Measurements from ENCODE around the gene DCBLD1.
"Not testable (repeated sequence)": the region's sequence is repeated elsewhere in the genome, so short reads cannot be mapped to it uniquely, and the experiment has no call there.

The DCBLD1 gene

DNA sequence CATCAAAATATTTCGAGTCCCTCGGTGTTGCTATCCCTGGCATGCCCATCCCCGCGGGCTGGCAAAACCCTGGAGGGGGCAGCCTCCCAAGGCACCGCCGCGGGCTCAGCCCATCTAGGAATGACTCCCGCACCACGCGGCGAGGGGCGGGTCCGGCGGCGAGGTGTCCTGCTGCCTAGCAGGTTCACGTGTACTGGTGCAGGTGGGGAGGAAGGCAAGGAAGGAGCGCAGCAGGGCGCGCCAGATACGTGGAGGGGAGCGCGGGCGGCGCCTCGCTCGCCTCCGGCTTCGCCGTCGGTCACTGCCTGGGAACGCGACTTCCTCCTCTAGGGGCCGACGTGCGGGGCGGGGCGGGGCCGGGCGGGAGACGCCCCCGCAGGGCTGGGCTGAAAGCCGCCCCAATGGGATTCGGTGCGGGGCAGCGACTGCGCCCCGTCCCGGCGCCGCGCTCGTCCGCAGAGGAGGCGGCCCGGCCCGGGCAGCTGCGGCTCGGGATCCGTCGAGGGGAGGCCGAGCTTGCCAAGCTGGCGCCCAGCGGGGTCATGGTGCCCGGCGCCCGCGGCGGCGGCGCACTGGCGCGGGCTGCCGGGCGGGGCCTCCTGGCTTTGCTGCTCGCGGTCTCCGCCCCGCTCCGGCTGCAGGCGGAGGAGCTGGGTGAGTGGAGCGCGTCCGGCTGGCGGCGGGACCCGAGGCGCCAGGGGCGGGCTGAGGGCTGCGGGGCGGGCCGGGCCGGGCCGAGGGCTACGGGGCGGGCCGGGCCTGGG, at the start of gene DCBLD1:
DCBLD1 (plus strand) TSS at position 435 of the 764 bp plus-strand sequence; CDS start at position 543, 108 bp downstream.
- peak within 1 kb of the TSS; percentile 74 for H3K27ac ChIP-seq
- DNase-seq (ENCODE audit: low read depth, low spot score): peak; percentile 65

DNA sequence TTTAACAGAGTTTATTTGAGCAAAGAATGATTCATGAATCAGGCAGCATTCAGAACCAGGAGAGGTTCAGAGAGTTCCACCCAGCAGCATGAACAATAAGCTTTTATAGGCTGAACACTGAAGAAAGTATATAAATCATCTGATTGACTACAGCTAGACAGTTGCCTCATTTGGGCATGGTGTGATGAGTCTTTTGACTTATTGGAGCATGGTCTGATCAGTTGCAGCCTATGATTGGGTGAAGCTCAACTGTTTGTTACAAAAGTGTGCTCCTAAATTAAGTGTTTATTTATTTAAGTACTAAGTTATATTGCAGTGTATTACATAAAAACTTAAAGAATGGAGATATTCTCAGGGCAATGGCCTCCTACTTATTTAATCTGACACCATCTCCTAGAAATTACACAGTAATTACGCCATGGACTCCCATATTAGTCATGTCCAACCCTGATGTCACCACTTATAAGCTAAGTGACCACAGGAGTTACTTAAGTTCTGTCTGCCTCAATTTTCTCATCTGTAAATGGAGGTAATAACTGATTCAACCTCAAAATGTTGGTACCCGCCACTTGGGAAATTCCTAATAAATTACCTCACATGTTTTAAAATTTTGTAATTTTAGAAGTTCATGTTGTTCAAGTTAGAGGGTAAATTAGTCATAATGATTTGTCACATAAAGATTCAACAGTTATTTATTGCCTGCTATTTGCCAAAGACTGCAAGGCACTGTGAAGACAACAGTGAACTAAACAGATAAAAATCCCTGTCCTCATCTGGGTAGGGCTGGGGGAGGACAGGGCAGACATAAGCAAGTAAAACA, 41.6 kb upstream of the DCBLD1 start:
- peak; percentile 97 for DNase-seq (ENCODE audit: low read depth, low spot score)
- H3K27ac ChIP-seq: peak overlapping the region; percentile 98

DNA sequence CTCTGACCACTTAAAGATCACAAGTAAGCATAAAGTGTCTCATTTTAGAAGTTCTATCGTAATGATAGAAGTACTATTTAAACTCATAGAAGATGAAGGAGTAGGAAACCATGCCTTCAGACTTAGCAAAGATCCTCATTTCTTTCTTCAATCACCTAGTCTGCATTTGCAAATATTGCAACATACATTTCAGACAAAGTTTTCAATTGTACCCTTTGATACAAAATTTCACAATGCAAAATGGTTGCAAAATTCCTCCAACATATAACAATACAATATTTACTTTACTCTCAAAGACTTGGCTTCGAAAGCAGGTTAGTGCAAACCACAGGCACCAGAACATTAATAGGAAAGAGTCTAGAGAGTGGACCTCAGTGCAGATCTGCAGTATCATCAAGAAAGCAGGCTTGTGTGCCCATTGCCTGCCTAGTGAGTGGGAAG, 40.6 kb upstream of the DCBLD1 start:
- peak overlapping the region; percentile 98 for H3K27ac ChIP-seq
- peak; percentile 73 for DNase-seq (ENCODE audit: low read depth, low spot score)

DNA sequence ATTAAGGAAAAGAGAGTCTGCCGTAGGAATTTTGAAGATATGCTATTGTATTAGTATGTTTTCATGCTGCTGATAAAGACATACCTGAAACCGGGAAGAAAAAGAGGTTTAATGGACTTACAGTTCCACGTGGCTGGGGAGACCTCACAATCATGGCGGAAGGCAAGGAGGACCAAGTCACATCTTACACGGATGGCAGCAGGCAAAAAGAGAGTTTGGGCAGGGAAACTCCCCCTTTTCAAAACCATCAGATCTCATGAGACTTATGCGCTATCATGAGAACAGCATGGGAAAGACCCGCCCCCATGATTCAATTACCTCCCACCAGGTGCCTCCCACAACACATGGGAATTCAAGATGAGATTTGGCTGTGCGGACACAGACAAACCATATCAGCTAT, 40.2 kb upstream of the DCBLD1 start:
- not testable (repeated sequence) for DNase-seq (ENCODE audit: low read depth, low spot score)
- H3K27ac ChIP-seq: peak overlapping the region; percentile 98

DNA sequence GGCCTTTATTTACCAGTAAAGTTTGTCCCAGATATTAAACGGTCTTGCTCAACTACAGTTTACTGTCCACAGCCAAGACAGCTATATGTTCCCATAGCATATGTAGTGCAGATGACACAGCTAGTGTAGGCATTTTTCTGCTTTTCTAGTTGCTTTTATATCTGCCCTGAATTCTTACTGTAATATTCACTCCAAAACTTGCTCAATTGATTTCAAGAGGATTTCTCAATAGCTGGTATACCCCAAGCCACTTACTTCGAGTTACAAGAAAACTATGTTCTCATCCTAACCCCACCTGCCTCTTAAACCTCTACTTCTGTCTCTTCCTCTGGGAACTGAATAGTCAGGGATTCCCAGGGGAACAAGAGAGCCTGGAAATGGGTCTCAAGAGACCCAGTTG, 37.9 kb upstream of the DCBLD1 start:
- H3K27ac ChIP-seq: no peak overlapping the region
- DNase-seq (ENCODE audit: low read depth, low spot score): no peak

DNA sequence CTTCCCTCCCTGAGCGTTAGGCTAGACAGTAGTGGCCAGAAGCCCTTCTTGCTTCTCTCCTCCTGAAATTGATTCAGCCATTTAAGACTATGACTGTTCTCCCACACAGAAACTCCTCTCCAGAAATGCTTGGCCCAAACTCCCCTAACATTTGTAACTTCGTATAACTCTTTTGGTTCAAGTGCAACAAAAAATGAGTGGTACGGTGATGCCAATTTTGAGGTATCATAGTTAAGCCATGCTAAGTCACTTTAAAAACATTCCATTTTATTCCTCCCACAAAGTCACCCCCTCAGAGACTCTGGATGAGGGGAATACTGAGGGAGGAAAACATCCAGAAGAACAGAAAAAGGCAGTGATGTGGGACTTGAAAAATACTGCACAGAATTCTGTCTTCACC, 35.6 kb upstream of the DCBLD1 start:
- DNase-seq (ENCODE audit: low read depth, low spot score): no peak
- H3K27ac ChIP-seq: no peak overlapping the region

DNA sequence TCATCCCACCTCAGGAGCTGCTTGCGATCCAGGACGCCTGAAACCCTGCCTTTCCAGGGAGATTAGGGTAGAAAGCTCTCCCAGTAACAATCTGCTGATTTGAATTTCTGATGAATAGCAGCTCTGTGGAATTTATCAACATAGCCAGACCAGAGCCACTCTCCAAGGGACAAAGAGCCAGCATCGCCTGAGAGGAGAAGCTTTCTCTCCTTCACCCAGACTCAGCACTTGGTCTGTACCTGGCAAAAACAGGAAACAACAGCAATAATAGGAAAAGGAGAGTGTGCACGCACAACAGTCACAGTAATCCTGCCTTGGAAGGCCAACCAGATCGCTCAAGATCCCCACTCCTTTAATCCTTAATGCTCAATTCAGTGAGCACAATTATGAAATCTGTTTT, 34.5 kb upstream of the DCBLD1 start:
- no peak for DNase-seq (ENCODE audit: low read depth, low spot score)
- H3K27ac ChIP-seq: peak overlapping the region; percentile 93

DNA sequence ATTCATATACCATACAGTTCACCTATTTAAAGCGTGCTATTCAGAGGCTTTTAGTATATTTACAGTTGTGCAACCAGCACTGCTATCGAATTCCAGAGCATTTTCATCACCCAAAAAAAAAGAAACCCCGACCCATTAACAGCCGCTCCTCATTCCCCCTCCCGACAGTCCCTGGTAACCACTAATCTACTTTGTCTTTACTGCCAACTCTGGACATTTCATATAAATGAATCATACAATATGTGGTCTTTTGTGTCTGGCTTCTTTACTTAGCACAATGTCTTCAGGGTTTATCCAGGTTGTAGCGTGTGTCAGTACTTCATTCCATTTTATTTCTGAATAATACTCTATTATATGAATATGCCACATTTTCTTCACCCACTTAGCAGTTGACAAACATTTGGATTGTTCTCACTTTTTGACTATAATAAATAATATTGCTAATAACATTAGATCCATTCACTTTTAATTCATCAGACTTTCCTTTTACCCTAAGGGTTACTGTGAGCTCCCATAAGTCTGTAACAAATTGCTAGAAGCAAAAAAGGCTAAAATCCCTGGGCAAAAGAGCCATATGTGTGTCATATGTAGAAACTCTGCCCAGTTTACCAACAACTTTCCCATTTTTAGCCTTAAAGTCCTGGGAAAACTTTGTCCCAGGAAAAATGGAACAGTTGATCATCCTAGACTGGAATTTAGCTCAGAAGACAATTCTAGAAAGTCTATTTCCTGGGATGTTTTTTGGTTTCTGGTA, 33.6 kb upstream of the DCBLD1 start:
- DNase-seq (ENCODE audit: low read depth, low spot score): peak; percentile 73
- H3K27ac ChIP-seq: peak overlapping the region; percentile 93

DNA sequence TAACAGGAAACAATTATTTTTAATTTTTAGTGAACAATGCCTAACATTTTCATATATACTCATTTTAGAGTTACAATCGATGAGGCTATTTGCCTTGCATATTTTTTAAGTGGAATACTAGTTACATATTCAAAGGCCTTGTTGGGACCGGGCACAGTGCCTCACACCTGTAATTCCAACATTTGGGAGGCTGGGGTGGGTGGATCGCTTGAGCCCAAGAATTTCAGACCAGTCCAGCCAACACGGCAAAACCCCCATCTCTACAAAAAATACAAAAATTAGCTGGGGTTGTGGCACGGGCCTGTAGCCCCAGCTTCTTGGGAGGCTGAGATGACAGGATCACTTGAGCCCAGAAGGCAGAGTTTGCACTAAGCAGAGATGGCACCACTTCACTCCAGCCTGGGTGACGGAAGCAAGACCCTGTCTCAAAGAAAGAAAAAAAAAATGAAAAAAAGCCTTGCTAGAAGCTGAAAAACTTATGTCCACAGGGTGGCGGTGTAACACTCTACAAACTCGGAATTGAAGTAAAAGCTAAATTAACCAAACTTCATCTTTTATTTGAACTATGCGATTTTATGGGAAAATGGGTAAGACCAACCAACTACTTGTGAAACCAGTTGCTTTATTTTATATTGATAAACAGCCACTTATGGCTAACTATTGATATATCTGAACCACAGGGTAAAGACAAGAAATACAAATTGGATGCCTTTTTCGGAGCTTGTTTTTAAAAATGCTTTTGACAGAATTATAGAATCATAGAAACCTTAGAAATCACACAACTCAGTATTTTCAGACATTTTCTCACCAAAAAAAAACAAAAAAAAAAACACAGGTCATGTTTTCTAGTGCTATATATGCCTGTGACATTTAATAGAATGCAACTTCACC, 32.7 kb upstream of the DCBLD1 start:
- peak overlapping the region; percentile 93 for H3K27ac ChIP-seq
- no peak for DNase-seq (ENCODE audit: low read depth, low spot score)

DNA sequence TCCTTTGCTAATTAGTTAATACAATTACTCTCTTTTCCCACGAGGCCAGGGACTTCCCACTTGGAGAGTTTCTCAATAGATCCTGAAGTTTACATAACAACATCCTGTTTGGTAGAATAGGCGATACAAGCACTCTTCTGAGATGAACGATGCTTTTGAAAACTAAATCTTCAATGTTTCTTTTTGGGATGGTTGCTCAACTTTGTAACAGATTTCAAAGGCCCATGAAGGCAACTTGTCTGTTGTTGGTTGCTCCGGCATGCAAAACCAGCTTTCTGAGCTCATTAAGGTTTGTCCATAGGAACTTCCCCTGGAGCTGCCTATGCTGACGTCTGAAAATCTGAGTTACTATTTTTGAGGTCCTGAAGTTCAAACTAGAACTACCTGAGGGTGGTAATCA, 30.8 kb upstream of the DCBLD1 start:
- no peak for DNase-seq (ENCODE audit: low read depth, low spot score)
- H3K27ac ChIP-seq: no peak overlapping the region

DNA sequence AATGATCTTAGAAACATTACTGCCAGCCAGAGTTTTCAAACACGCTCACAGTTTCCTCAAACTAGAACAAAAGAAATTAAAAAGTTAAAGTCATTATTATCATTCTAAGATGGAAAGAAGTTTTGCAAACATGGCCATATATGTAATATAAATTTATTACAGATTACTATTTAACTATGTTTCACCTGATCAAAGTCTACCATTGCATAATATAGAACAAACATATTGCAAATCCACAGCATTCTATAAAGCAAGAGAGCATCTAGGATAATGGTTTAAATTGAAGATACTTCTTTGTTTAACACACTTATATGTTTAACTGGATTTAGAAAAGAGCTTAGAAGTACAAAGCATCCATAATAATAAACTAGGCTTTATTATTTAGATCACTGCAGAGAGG, 26.2 kb upstream of the DCBLD1 start:
- no peak overlapping the region for H3K27ac ChIP-seq
- no peak for DNase-seq (ENCODE audit: low read depth, low spot score)

DNA sequence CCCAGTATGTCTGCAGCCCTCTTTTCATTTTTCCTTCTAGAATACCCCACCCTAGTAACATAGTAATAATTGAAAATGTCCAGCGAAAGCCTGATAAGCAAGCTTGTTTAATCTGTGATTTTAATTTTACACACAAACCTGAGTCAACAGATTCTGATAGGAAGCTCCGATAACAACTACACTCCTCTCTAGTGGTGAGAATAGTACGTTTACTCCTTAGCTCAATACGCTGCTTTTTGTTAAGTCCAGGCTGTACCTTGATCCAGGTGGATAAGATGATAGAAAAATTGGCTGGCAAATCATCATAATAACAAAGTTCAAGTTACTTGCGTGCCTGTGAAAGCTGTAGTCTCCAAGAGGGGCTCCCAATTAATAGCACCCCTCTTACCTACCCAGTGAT, 25.5 kb upstream of the DCBLD1 start:
- DNase-seq (ENCODE audit: low read depth, low spot score): no peak
- no peak overlapping the region for H3K27ac ChIP-seq

DNA sequence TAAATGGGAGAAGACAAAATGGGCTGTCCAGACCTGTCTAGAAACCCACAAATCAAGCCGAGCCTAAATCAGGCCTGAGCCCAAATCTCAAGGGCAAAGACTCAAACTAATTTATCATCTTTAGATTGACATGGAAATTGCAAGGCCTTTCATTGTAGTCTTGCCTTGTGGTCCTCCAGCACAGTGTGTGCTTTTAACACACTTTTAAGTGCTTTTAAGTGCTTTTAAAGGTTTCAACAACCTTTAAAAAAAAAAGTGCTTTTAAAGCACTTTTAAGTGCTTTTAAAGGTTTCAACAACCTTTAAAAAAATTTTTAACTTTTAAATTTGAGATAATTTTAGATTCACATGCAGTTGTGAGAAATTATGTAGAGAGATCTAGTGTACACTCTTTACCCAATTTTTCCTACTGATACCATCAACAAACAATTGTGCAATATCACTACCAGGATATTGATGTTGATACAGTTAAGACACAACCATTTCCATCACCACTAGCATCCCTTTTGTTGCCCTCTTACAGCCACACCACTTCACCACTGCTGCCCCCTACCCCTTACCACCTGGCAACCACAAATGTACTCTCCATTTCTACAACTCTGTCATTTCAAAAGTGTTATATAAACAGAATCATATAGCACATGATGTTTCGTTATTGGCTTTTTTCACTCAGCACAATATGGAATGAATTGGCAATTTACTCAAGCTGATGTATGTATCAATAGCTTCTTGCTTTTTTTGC, 23.1 kb upstream of the DCBLD1 start:
- no peak for DNase-seq (ENCODE audit: low read depth, low spot score)

DNA sequence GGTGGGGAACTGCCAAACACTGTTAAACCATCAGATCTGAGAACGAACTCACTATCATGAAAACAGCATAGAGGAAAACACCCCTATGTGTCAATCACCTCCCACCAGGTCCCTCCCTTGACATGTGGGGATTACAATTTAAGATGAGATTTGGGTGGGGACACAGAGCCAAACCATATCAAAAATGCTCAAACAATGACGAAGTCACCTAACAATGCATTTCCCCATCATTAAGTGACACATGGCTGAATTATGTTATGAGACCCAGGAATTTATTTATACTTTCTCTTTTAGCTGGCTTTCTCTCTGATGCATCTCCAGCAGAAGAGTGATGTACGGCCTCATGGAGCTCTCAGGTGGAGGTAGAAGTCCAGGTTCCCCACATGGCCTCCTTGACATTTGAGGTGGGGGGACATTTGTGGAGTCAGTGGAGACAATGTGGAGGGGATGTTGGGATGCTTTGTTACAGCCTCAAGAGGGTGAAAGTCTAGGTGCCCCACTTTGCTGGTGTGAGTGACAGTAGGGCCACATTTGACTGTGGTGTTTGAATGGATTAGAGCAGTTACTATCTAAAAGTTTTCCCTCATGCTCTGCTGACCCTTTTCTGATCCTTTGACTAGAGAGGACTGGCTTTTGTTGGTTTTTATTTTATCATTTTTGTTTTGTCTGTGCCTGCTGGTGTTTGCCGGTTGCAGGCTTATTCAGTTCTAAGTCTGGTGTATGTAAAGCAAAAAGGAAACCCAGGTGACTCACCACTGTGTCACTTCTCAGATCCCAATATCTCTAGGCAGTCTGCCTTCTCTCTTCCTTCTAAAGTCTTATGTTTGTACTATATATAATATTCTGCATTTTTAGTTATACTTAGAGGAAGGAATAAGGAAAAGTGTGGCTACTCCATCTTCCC, 18.5 kb upstream of the DCBLD1 start:
- peak overlapping the region; percentile 74 for H3K27ac ChIP-seq
- DNase-seq (ENCODE audit: low read depth, low spot score): peak; percentile 33

More for the DNA sequence above, 23.1 kb upstream of the DCBLD1 start:
- no peak overlapping the region for H3K27ac ChIP-seq

DNA sequence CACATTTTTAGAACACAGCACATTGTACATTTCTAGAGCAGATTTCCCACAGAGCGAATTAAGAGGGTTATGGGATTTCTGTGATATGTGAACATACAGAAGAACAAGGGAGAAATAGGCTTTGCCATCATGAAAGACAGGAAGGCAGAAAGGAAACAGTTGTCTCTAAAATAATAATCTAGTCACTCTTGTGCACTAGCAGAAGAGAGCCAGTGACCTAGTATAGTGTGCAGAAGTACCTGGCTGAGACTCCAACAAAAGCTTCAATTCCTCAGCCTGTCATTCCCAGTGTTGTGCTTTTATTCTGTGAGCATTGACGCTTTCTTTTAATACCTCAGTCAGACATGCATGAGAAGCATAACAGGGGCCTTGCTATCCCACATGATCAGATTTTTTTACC, 17.8 kb upstream of the DCBLD1 start:
- peak overlapping the region; percentile 74 for H3K27ac ChIP-seq
- DNase-seq (ENCODE audit: low read depth, low spot score): no peak

DNA sequence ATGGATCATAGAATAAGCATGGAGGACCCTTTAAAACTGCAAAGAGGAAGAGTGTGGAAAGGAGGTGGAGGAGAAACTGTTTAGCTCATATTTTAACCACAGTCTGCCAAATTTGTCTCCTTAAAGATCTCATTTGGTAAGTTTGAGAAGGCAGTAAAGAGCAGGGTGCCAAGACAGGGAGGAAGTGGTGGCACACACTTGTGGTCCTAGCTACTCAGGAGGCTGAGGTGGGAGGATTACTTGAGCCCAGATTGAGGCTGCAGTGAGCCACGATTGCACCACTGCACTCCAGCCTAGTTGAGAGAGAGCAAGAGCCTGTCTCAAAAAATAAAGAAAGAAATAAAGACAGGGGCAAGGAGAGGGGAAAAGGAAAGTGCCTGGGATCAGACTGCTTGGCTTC, 16.8 kb upstream of the DCBLD1 start:
- DNase-seq (ENCODE audit: low read depth, low spot score): no peak
- H3K27ac ChIP-seq: no peak overlapping the region

DNA sequence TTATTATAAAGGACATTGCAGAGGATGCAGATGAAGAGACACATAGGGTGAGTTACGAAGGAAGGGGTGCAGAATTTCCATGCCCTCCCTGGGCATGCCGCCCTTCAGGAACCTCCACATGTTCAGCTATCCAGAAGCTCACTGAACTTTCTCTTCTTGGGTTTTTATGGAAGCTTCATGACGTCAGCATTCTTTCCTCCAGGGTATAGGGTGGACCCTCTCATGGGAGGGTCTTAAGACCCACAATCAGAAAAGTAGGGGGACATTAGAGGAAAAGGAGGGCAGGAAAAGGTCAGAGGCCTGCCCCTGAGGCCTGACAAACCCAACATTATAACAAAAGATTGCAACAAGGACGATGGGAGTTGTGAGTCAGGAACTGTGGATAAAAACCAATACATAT, 14.6 kb upstream of the DCBLD1 start:
- H3K27ac ChIP-seq: no peak overlapping the region
- DNase-seq (ENCODE audit: low read depth, low spot score): no peak

DNA sequence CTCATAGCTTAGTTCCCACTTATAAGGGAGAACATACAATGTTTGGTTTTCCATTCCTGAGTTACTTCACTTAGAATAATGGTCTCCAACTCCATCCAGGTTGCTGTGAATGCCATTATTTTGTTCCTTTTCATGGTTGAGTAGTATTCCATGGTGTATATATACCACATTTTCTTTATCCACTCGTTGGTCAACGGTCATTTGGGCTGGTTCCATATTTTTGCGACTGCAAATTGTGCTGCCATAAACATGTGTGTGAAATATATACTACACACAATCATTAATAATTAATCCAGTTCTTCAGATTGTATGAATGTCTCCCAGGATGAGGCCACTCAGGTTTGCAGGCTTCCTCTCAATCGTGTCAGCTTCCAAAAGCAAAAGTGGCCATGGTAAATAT, 13.9 kb upstream of the DCBLD1 start:
- not testable (repeated sequence) for H3K27ac ChIP-seq; DNase-seq (ENCODE audit: low read depth, low spot score)
